NCI-H1105 treated with DMSO at 0.1 percent for 48 hours (cell line): ENCODE measurements around the gene USH2A.

Experiments used
- DNase-seq: peaks from one replicate; lab custom pipeline; 2025; lab: John Stamatoyannopoulos, UW

Gene USH2A

GRCh38 chr1:215780641-215781040, 642.6 kb downstream of the USH2A start:
- no peak for DNase-seq

GRCh38 chr1:215780139-215780538, 643.1 kb downstream of the USH2A start:
- DNase-seq, result no peak

GRCh38 chr1:215779729-215780128, 643.5 kb downstream of the USH2A start:
- DNase-seq, result no peak

GRCh38 chr1:215777370-215777925, 645.8 kb downstream of the USH2A start:
- no peak for DNase-seq

- peak; percentile 37 for DNase-seq
Measured at GRCh38 chr1:215776336-215776735, 646.9 kb downstream of the USH2A start.

- DNase-seq, result peak; percentile 80
Measured at GRCh38 chr1:215772151-215772550, 651.1 kb downstream of the USH2A start.

- no peak for DNase-seq
Measured at GRCh38 chr1:215768303-215768702, 654.9 kb downstream of the USH2A start.

GRCh38 chr1:215767761-215768160, 655.5 kb downstream of the USH2A start:
- DNase-seq, result no peak

GRCh38 chr1:215766521-215766920, 656.7 kb downstream of the USH2A start:
- no peak for DNase-seq

GRCh38 chr1:215765833-215766232, 657.4 kb downstream of the USH2A start:
- no peak for DNase-seq

GRCh38 chr1:215761446-215761845, 661.8 kb downstream of the USH2A start:
- no peak for DNase-seq

GRCh38 chr1:215754112-215754511, 669.1 kb downstream of the USH2A start:
- DNase-seq, result no peak

GRCh38 chr1:215749414-215749813, 673.8 kb downstream of the USH2A start:
- DNase-seq, result no peak

- DNase-seq, result no peak
Measured at GRCh38 chr1:215748431-215748830, 674.8 kb downstream of the USH2A start.

- no peak for DNase-seq
Measured at GRCh38 chr1:215744419-215744818, 678.8 kb downstream of the USH2A start.

- DNase-seq, result no peak
Measured at GRCh38 chr1:215739025-215739424, 684.2 kb downstream of the USH2A start.

GRCh38 chr1:215731699-215732098, 691.5 kb downstream of the USH2A start:
- no peak for DNase-seq

- peak; percentile 23 for DNase-seq
Measured at GRCh38 chr1:215730600-215730999, 692.6 kb downstream of the USH2A start.

GRCh38 chr1:215728169-215728568, 695.1 kb downstream of the USH2A start:
- DNase-seq, result no peak

GRCh38 chr1:215720126-215720525, 703.1 kb downstream of the USH2A start:
- no peak for DNase-seq

- DNase-seq, result no peak
Measured at GRCh38 chr1:215719552-215719951, 703.7 kb downstream of the USH2A start.

GRCh38 chr1:215718575-215719287, 704.5 kb downstream of the USH2A start:
- peak; percentile 94 for DNase-seq

- no peak for DNase-seq
Measured at GRCh38 chr1:215717677-215718426, 705.4 kb downstream of the USH2A start.
